Measurements from ENCODE around the gene DCAF4.

Gene DCAF4

GRCh38 chr14:72887514-72887913 lies 38.8 kb upstream of the DCAF4 start:
- no peak overlapping the region for H3K4me3 ChIP-seq (ENCODE audit: low read length)
- no peak overlapping the region for H3K9ac ChIP-seq (ENCODE audit: low read length)
- peaks cover 9% of the 10 kb centered on the region for H3K4me1 ChIP-seq (ENCODE audit: control insufficient read depth, insufficient read depth, low read length)
- H3K9me3 ChIP-seq (ENCODE audit: control insufficient read depth, low read length) = no peaks in the 10 kb centered on the region
- H3K27me3 ChIP-seq (ENCODE audit: control insufficient read depth, insufficient read depth, low read length) = peaks cover 42% of the 10 kb centered on the region
- no peaks in the 10 kb centered on the region for H3K36me3 ChIP-seq (ENCODE audit: control insufficient read depth, insufficient read depth, low read length)

DNA sequence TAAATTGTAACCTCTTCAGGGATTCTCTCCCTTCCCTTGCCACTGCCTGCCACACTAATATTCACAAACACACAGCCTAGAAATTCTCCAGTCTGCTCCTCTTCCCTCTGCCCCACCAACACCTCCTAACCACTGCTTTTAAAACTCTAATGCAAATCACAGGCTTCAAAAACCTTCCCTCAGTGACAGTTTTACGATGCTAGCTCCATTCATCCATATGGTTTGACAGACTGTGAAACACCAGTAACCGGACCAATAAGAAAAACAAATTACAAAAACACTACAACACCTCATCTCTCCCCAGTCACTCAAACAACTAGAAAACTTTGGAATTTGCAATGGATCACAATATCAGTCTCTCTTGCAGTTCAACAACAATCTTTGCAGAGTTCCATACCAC lies 38.1 kb upstream of the DCAF4 start:
- Histone ChIP-seq H3K4me3 (ENCODE audit: low read length) (no peak overlapping the region), H3K27me3 (ENCODE audit: control insufficient read depth, insufficient read depth, low read length) (peaks cover 48% of the 10 kb centered on the region), H3K4me1 (ENCODE audit: control insufficient read depth, insufficient read depth, low read length) (peaks cover 10% of the 10 kb centered on the region), H3K9me3 (ENCODE audit: control insufficient read depth, low read length) (no peaks in the 10 kb centered on the region), H3K9ac (ENCODE audit: low read length) (no peak overlapping the region), H3K36me3 (ENCODE audit: control insufficient read depth, insufficient read depth, low read length) (no peaks in the 10 kb centered on the region)

DNA sequence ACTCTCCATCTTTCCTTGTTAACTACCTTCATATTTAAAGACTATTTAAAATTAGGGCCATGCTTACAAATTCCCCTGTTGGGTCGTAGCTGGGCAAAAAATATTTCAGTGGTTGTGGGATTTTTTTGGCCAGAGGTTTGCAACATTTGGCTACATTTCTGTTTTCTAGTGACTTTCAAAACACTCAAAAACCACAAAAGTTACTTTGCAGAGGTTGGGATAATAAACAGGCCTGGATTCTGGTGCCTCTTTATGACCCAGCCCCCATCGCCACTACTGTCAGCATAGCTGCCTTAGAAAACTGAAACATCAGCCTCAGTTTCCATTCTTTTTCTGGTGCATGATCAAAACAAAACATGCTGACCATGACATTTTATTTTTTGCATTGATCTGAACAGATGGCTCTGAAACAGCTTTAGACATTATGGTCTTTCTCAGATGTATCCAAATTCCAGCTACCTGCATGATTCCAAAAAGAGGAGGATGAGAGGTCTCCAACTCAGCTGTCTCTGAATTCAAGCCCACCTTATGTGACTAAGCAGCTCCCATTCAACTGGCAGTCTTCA lies 37.5 kb upstream of the DCAF4 start:
- peaks cover 50% of the 10 kb centered on the region for H3K27me3 ChIP-seq (ENCODE audit: control insufficient read depth, insufficient read depth, low read length)
- H3K9me3 ChIP-seq (ENCODE audit: control insufficient read depth, low read length) = no peaks in the 10 kb centered on the region
- no peaks in the 10 kb centered on the region for H3K36me3 ChIP-seq (ENCODE audit: control insufficient read depth, insufficient read depth, low read length)
- no peak overlapping the region for H3K9ac ChIP-seq (ENCODE audit: low read length)
- peaks cover 10% of the 10 kb centered on the region for H3K4me1 ChIP-seq (ENCODE audit: control insufficient read depth, insufficient read depth, low read length)
- H3K4me3 ChIP-seq (ENCODE audit: low read length) = no peak overlapping the region

GRCh38 chr14:72889366-72889765 lies 36.9 kb upstream of the DCAF4 start:
- H3K27me3 ChIP-seq (ENCODE audit: control insufficient read depth, insufficient read depth, low read length) = peaks cover 50% of the 10 kb centered on the region
- no peaks in the 10 kb centered on the region for H3K9me3 ChIP-seq (ENCODE audit: control insufficient read depth, low read length)
- no peak overlapping the region for H3K9ac ChIP-seq (ENCODE audit: low read length)
- H3K36me3 ChIP-seq (ENCODE audit: control insufficient read depth, insufficient read depth, low read length) = no peaks in the 10 kb centered on the region
- H3K4me1 ChIP-seq (ENCODE audit: control insufficient read depth, insufficient read depth, low read length) = peaks cover 10% of the 10 kb centered on the region
- no peak overlapping the region for H3K4me3 ChIP-seq (ENCODE audit: low read length)

DNA sequence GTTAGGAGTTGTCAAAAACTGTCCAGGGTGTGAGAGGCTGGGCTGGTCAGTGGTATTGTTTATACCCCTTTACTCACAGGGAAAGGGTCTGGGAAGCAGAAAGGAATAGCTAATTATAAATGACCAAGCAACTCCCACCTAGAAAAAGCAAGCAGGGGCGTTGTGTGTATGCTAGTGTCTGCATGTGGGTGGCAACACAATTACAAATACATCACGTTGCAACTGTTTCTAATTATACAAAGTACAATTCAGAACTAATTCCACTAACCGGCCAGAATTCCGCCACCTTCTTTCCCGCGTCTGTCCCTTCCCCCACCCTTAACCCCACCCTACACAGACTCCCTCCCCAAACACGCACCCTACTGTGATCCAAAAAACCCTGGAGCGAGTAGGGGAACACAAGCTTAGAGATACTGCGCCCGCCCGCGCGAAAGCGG lies 34.6 kb upstream of the DCAF4 start:
- H3K4me3 ChIP-seq (ENCODE audit: low read length) = no peak overlapping the region
- H3K9me3 ChIP-seq (ENCODE audit: control insufficient read depth, low read length) = no peaks in the 10 kb centered on the region
- no peaks in the 10 kb centered on the region for H3K36me3 ChIP-seq (ENCODE audit: control insufficient read depth, insufficient read depth, low read length)
- peaks cover 54% of the 10 kb centered on the region for H3K27me3 ChIP-seq (ENCODE audit: control insufficient read depth, insufficient read depth, low read length)
- H3K9ac ChIP-seq (ENCODE audit: low read length) = no peak overlapping the region
- H3K4me1 ChIP-seq (ENCODE audit: control insufficient read depth, insufficient read depth, low read length) = peaks cover 10% of the 10 kb centered on the region

DNA sequence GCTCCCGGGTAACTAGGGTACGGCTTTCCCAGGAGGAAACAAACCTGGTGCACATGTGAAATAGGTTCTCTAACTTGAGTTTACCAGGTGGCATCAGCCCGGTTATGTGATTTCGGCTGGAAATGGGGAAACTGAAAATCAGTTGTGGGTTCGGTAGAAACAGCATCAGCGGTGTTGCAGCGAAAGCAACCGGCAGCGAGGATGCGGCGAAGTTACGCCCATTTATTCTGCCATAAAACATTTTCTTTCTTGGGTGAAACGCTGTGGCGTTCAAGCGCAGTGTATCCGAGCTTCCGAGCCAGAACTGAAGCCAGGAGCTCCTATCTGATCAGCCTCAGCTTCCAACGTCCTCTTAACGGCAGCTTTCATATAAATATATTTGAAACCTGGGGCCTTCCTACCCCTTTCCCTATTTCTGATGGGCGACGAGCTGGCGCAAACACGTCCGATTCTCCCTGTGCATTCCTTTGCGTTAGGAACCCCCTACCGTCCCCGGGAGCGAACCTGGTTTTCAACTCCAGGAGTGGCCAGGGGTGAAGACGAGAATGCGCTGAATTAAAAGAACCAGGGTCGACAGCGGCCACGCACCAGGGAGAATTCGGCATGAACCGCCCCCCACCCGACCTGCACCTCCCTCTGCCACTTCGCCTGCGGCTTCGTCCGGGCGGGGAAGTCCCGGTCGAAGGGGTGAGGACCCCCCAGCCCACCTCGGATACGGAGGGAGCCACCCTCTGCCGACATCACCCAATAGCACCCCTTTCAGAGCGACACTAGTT lies 34.0 kb upstream of the DCAF4 start:
- Histone ChIP-seq H3K27me3 (ENCODE audit: control insufficient read depth, insufficient read depth, low read length) (peaks cover 54% of the 10 kb centered on the region), H3K4me1 (ENCODE audit: control insufficient read depth, insufficient read depth, low read length) (peaks cover 10% of the 10 kb centered on the region), H3K9me3 (ENCODE audit: control insufficient read depth, low read length) (no peaks in the 10 kb centered on the region), H3K36me3 (ENCODE audit: control insufficient read depth, insufficient read depth, low read length) (no peaks in the 10 kb centered on the region), H3K4me3 (ENCODE audit: low read length) (no peak overlapping the region), H3K9ac (ENCODE audit: low read length) (no peak overlapping the region)

GRCh38 chr14:72892879-72893635 lies 33.2 kb upstream of the DCAF4 start:
- H3K4me1 ChIP-seq (ENCODE audit: control insufficient read depth, insufficient read depth, low read length) = peaks cover 10% of the 10 kb centered on the region
- no peaks in the 10 kb centered on the region for H3K9me3 ChIP-seq (ENCODE audit: control insufficient read depth, low read length)
- H3K27me3 ChIP-seq (ENCODE audit: control insufficient read depth, insufficient read depth, low read length) = peaks cover 50% of the 10 kb centered on the region
- no peaks in the 10 kb centered on the region for H3K36me3 ChIP-seq (ENCODE audit: control insufficient read depth, insufficient read depth, low read length)
- no peak overlapping the region for H3K9ac ChIP-seq (ENCODE audit: low read length)
- peak overlapping the region; percentile 28 for H3K4me3 ChIP-seq (ENCODE audit: low read length)

- Histone ChIP-seq H3K27me3 (ENCODE audit: control insufficient read depth, insufficient read depth, low read length) (peaks cover 44% of the 10 kb centered on the region), H3K4me3 (ENCODE audit: low read length) (peak within 1 kb of the TSS; percentile 28), H3K9ac (ENCODE audit: low read length) (peak within 1 kb of the TSS; percentile 50), H3K9me3 (ENCODE audit: control insufficient read depth, low read length) (no peaks in the 10 kb centered on the region), H3K4me1 (ENCODE audit: control insufficient read depth, insufficient read depth, low read length) (peaks cover 10% of the 10 kb centered on the region), H3K36me3 (ENCODE audit: control insufficient read depth, insufficient read depth, low read length) (no peaks in the 10 kb centered on the region)
Observed at GRCh38 chr14:72893636-72894322, 32.5 kb upstream of the DCAF4 start, which contains the start of gene DPF3. Gene DPF3, minus strand, starts transcription at chr14:72894101. Its CDS starts 13 bp downstream, at chr14:72894088.

DNA sequence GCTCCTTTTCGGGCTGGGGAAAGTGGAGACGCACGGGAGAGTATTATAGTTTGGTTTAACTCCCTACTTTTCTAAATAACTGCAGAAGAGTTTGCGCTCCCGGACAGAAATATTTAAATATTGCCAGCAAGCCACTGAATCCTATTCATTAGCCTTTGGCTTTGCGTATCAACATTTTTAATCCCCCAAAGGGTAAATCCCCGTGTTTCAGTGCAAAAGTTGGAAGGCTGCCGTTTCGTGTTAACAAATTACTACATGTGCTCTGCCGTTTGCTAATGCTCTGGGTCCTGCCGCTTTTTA lies 32.0 kb upstream of the DCAF4 start:
- Histone ChIP-seq H3K9ac (ENCODE audit: low read length) (peak overlapping the region; percentile 50), H3K9me3 (ENCODE audit: control insufficient read depth, low read length) (no peaks in the 10 kb centered on the region), H3K27me3 (ENCODE audit: control insufficient read depth, insufficient read depth, low read length) (peaks cover 40% of the 10 kb centered on the region), H3K4me1 (ENCODE audit: control insufficient read depth, insufficient read depth, low read length) (peaks cover 10% of the 10 kb centered on the region), H3K36me3 (ENCODE audit: control insufficient read depth, insufficient read depth, low read length) (no peaks in the 10 kb centered on the region), H3K4me3 (ENCODE audit: low read length) (peak overlapping the region; percentile 28)

DNA sequence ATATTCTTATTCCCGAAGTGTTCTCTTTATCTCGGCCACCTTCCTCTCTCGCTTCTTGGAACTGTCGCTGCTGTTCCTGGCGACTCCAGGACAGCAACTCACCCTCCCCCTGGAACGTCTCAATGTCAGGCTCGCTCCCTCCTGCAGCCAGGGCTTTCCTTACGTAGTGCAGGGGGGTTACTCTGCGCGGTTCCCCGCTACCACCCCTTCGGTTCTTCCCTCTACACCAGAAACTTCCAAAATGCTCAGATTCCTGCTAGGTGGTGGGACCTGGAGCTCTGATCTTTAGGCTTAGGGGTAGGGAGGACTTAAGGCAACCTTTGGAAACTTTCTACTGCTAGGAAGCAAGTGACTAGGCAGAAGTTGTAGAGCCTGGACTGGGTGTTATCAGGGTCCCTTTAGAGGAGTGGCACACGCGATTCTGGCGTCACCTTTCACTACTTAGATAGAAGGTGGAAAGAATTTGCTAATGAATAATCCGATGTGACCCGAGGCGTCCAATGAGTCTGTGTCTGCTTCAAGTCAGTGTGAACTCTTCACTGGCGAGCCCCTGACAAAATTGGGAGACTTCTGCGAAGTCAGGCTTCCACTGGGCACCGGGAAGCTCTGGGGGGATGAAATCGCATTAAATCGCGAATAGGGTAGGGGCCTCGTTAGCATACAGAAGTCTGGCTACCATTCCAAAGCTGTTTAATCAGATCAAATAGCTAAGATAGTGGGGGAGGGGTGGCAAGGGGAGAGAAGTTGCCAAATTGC lies 31.5 kb upstream of the DCAF4 start:
- Histone ChIP-seq H3K4me3 (ENCODE audit: low read length) (peak overlapping the region; percentile 28), H3K36me3 (ENCODE audit: control insufficient read depth, insufficient read depth, low read length) (no peaks in the 10 kb centered on the region), H3K9ac (ENCODE audit: low read length) (peak overlapping the region; percentile 50), H3K4me1 (ENCODE audit: control insufficient read depth, insufficient read depth, low read length) (peaks cover 10% of the 10 kb centered on the region), H3K9me3 (ENCODE audit: control insufficient read depth, low read length) (no peaks in the 10 kb centered on the region), H3K27me3 (ENCODE audit: control insufficient read depth, insufficient read depth, low read length) (peaks cover 35% of the 10 kb centered on the region)

DNA sequence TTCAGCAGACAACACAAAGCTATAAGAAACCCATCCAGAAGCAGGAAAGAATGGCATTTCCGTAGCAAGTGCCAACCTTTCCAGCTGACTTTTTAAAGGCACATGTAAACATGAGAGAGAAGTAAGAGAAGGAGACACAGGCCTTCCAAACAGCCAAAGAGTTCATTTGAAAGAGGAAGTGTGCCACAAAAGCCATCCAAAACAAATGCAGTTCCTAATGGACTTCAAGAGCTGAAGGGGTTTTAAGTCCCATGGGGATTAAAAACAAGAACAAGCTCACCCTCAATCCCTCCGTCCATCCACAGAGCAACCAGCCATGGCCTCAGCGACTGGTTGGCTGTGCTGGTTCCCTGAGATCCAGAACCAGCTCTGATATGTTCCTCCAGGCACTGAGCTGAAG lies 27.8 kb upstream of the DCAF4 start:
- H3K27me3 ChIP-seq (ENCODE audit: control insufficient read depth, insufficient read depth, low read length) = peaks cover 7% of the 10 kb centered on the region
- no peaks in the 10 kb centered on the region for H3K36me3 ChIP-seq (ENCODE audit: control insufficient read depth, insufficient read depth, low read length)
- H3K4me1 ChIP-seq (ENCODE audit: control insufficient read depth, insufficient read depth, low read length) = no peaks in the 10 kb centered on the region
- H3K4me3 ChIP-seq (ENCODE audit: low read length) = no peak overlapping the region
- no peak overlapping the region for H3K9ac ChIP-seq (ENCODE audit: low read length)
- no peaks in the 10 kb centered on the region for H3K9me3 ChIP-seq (ENCODE audit: control insufficient read depth, low read length)

Data from mucosa of stomach (tissue), 1 donor.